ENCODE measurements around the gene RACGAP1.

- TF ChIP-seq POLR2AphosphoS5 (IDR thresholded peaks at IDR 0.05; ENCODE audit: low read depth, low read length) (no peak), TAF1 (IDR thresholded peaks at IDR 0.05; ENCODE audit: borderline replicate concordance, insufficient read depth, low read length) (no peak), SIN3A (IDR thresholded peaks at IDR 0.05; ENCODE audit: borderline replicate concordance, insufficient read depth, low read length) (no peak), REST (IDR thresholded peaks at IDR 0.05; ENCODE audit: insufficient read depth in 1 of 2, low read depth in 2 of 2, low read length in 2 of 2) (no peak), FOXP2 (optimal IDR thresholded peaks at IDR 0.05; ENCODE audit: borderline replicate concordance, extremely low read depth, extremely low read length, insufficient read depth) (no peak)
Measured at GRCh38 chr12:49961993-49962764, 63.1 kb downstream of the RACGAP1 start.

All from PFSK-1 (cell line).